Measurements from ENCODE around the gene JPH4.

Gene JPH4

DNA sequence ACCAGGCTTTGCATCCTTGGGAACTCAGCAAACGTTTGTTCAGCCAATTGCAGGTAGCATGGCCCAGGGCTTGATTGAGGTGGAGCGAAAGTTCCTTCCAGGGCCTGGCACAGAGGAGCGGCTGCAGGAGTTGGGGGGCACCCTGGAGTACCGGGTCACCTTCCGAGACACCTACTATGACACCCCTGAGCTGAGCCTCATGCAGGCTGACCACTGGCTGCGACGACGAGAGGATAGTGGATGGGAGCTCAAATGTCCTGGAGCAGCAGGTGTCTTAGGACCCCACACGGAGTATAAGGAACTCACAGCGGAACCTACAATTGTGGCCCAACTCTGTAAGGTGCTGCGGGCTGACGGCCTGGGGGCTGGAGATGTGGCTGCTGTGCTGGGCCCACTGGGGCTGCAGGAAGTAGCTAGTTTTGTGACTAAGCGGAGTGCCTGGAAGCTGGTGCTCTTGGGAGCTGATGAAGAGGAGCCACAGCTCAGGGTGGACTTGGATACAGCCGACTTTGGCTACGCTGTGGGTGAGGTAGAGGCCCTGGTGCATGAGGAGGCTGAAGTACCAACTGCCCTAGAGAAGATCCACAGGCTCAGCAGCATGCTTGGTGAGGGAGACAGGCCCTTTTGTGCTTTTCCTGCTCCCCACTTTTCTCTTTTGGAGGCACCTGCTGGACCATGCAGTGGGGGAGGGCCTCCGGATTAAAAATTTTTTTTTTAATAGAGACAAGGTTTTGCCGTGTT is 21.7 kb downstream of the JPH4 start:
- Histone ChIP-seq H3K79me2 (ENCODE audit: insufficient read depth, low read length) (no peaks in the 10 kb centered on the region), H3K4me2 (ENCODE audit: low read length) (peak overlapping the region; percentile 90), H3K9ac (ENCODE audit: low read length) (peak overlapping the region; percentile 97), H4K20me1 (ENCODE audit: insufficient read depth, low read length) (no peaks in the 10 kb centered on the region), H3K9me3 (ENCODE audit: low read length) (no peaks in the 10 kb centered on the region), H3F3A (ENCODE audit: insufficient read depth, low read length) (no peaks in the 10 kb centered on the region), H3K36me3 (ENCODE audit: insufficient read depth, low read length) (peaks cover 29% of the 10 kb centered on the region; the same call in 1 of the 2 replicates), H3K9me2 (ENCODE audit: low read depth, low read length) (no peaks in the 10 kb centered on the region), H3K27me3 (ENCODE audit: insufficient read depth, low read length) (no peaks in the 10 kb centered on the region), H2AFZ (ENCODE audit: low read length) (no peak overlapping the region), H3K4me3 (ENCODE audit: low read depth, low read length, poor library complexity, severe bottlenecking) (peak overlapping the region; percentile 82), H3K27ac (ENCODE audit: low read depth, low read length, poor library complexity, severe bottlenecking) (peak overlapping the region; percentile 68), H3K4me1 (ENCODE audit: insufficient read depth, low read length, severe bottlenecking) (peaks cover 38% of the 10 kb centered on the region)
- no peak for TF ChIP-seq EZH2 (IDR thresholded peaks at IDR 0.05; ENCODE audit: borderline replicate concordance, low read length)
- TF ChIP-seq, protein P1, sequence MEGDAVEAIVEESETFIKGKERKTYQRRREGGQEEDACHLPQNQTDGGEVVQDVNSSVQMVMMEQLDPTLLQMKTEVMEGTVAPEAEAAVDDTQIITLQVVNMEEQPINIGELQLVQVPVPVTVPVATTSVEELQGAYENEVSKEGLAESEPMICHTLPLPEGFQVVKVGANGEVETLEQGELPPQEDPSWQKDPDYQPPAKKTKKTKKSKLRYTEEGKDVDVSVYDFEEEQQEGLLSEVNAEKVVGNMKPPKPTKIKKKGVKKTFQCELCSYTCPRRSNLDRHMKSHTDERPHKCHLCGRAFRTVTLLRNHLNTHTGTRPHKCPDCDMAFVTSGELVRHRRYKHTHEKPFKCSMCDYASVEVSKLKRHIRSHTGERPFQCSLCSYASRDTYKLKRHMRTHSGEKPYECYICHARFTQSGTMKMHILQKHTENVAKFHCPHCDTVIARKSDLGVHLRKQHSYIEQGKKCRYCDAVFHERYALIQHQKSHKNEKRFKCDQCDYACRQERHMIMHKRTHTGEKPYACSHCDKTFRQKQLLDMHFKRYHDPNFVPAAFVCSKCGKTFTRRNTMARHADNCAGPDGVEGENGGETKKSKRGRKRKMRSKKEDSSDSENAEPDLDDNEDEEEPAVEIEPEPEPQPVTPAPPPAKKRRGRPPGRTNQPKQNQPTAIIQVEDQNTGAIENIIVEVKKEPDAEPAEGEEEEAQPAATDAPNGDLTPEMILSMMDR (IDR thresholded peaks at IDR 0.05; ENCODE audit: low read length) = no peak

DNA sequence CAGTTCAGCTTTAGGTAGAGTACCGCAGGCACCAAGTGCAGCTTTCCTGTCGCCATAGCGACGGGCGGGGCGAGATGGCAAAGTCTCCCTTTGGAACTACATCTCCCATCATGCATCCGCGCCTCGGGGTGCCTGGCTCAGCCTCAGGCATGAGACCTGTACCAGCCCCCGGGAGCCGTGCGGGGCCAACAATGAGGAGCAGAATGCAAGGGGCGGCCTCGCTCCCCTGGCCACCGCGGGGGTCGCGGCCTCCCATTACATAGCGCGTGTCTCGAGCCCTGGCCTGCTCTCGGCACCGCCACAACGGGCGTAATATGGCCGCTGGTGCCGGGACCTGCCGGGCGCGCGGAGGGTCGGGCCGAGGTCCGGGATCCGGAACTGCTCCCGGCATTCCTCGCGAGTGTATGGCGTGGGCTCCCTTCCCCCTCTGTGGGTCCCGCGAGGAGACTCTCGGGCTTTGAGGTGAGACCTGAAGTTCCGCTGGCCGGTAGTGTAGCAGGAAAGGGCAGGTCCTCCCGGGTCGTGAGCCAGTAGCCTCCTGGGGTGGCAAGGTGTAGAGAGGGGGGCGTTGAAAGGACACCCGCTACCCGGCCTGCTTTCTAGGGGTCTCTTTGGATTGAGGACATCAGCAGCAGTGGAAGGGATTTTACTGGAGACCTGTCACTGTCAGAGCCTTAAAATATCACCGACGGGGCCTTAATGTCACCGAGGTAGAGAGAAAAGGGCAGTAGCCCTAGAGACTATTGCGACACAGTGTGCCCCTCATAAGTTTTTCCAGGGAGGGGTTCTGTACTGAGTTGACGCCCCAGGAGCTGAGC is 22.5 kb downstream of the JPH4 start, which contains the start of gene THTPA:
Gene THTPA (plus strand): TSS at position 390 of the 818 bp plus-strand sequence. CDS start 487 bp downstream, outside the sequence.
- no peaks in the 10 kb centered on the region for H3K79me2 ChIP-seq (ENCODE audit: insufficient read depth, low read length)
- H3K9me2 ChIP-seq (ENCODE audit: low read depth, low read length) = no peaks in the 10 kb centered on the region
- no peaks in the 10 kb centered on the region for H3K9me3 ChIP-seq (ENCODE audit: low read length)
- TF ChIP-seq, protein P1 (IDR thresholded peaks at IDR 0.05; ENCODE audit: low read length) = no peak
- TF ChIP-seq EZH2 (IDR thresholded peaks at IDR 0.05; ENCODE audit: borderline replicate concordance, low read length) = no peak
- H3K9ac ChIP-seq (ENCODE audit: low read length) = peak within 1 kb of the TSS; percentile 97
- peaks cover 42% of the 10 kb centered on the region for H3K4me1 ChIP-seq (ENCODE audit: insufficient read depth, low read length, severe bottlenecking)
- H3F3A ChIP-seq (ENCODE audit: insufficient read depth, low read length) = no peaks in the 10 kb centered on the region
- H2AFZ ChIP-seq (ENCODE audit: low read length) = no peak within 1 kb of the TSS
- H3K4me3 ChIP-seq (ENCODE audit: low read depth, low read length, poor library complexity, severe bottlenecking) = peak within 1 kb of the TSS; percentile 82
- peak within 1 kb of the TSS; percentile 68 for H3K27ac ChIP-seq (ENCODE audit: low read depth, low read length, poor library complexity, severe bottlenecking)
- H3K4me2 ChIP-seq (ENCODE audit: low read length) = peak within 1 kb of the TSS; percentile 90
- H3K36me3 ChIP-seq (ENCODE audit: insufficient read depth, low read length) = peaks cover 22% of the 10 kb centered on the region; the same call in 1 of the 2 replicates
- no peaks in the 10 kb centered on the region for H3K27me3 ChIP-seq (ENCODE audit: insufficient read depth, low read length)
- no peaks in the 10 kb centered on the region for H4K20me1 ChIP-seq (ENCODE audit: insufficient read depth, low read length)

DNA sequence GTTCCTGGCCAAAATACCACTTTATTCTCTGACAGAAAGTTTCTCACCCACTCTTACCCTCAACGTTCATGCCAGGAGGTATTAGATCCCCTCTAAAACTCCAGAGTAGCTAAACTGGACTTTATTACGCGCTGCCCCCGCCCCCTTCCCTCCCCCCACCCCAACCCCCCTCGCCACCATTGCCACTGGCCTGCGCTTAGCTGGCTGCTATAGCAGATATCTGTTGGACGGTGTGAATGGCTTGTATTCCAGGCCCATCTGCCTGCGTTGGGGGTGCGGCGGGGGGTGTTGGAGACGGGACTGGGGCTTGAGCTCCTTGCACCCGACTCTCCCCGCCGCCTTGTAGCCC is 23.1 kb downstream of the JPH4 start:
- Histone ChIP-seq H3K36me3 (ENCODE audit: insufficient read depth, low read length) (peaks cover 17% of the 10 kb centered on the region; the same call in 1 of the 2 replicates), H3K9me2 (ENCODE audit: low read depth, low read length) (no peaks in the 10 kb centered on the region), H3K9me3 (ENCODE audit: low read length) (no peaks in the 10 kb centered on the region), H3K9ac (ENCODE audit: low read length) (peak overlapping the region; percentile 97), H3K79me2 (ENCODE audit: insufficient read depth, low read length) (no peaks in the 10 kb centered on the region), H3F3A (ENCODE audit: insufficient read depth, low read length) (no peaks in the 10 kb centered on the region), H4K20me1 (ENCODE audit: insufficient read depth, low read length) (no peaks in the 10 kb centered on the region), H2AFZ (ENCODE audit: low read length) (no peak overlapping the region), H3K4me1 (ENCODE audit: insufficient read depth, low read length, severe bottlenecking) (peaks cover 48% of the 10 kb centered on the region), H3K4me2 (ENCODE audit: low read length) (peak overlapping the region; percentile 90), H3K27ac (ENCODE audit: low read depth, low read length, poor library complexity, severe bottlenecking) (peak overlapping the region; percentile 68), H3K27me3 (ENCODE audit: insufficient read depth, low read length) (no peaks in the 10 kb centered on the region; the same call in 1 of the 2 replicates), H3K4me3 (ENCODE audit: low read depth, low read length, poor library complexity, severe bottlenecking) (peak overlapping the region; percentile 82)
- no peak for TF ChIP-seq EZH2 (IDR thresholded peaks at IDR 0.05; ENCODE audit: borderline replicate concordance, low read length)
- TF ChIP-seq, protein P1 (IDR thresholded peaks at IDR 0.05; ENCODE audit: low read length) = no peak
